PC-3 (cell line): Measurements from ENCODE around the gene TIMM44. TPM values are rescaled to one million over a fixed set of nuclear protein-coding genes. Genes with fewer than 3 reads are reported as not detected.

Source experiments
- ATAC-seq: fragments of 200-7000 bp; cut with Tn5 transposase; 2 replicates; pipeline ENCODE4 v1.9.1; 2020; ENCODE audit warnings: mild to moderate bottlenecking, moderate library complexity
- BruUV-seq: library from RNA; stranded (reverse); fragments of 400-500 nt; replicated peaks from 2 replicates; lab custom pipeline; 2021; lab: Mats Ljungman, UMichigan
- CTCF ChIA-PET: fragments of 300-600 bp; sonication (Branson Sonifier 250); formaldehyde crosslinking; loops from one replicate; lab custom pipeline; 2022; ENCODE audit warnings: antibody characterized with exemption; lab: Charles Lee
- POLR2A ChIA-PET: fragments of 300-600 bp; sonication (Branson Sonifier 250); formaldehyde crosslinking; loops from one replicate; lab custom pipeline; 2022; ENCODE audit warnings: antibody characterized with exemption; ENCODE audit not compliant: unreplicated experiment; lab: Charles Lee
- DNase-seq: peaks from one replicate; pipeline ENCODE4 v3.0.0-alpha.2; 2015
- H2AFZ ChIP-seq: fragments of 300-600 bp; sonication (generic); 2 replicates; pipeline ENCODE4 v1.6.0; 2016; ENCODE audit warnings: antibody characterized with exemption, low read length
- H3F3A ChIP-seq: fragments of 300-600 bp; sonication (generic); one replicate; pipeline ENCODE4 v1.6.0; 2017; ENCODE audit warnings: antibody characterized with exemption, low read length, control low read depth, mild to moderate bottlenecking; ENCODE audit not compliant: unreplicated experiment
- H3K27ac ChIP-seq: fragments of 300-600 bp; sonication (generic); 2 replicates; pipeline ENCODE4 v1.5.1; 2016; ENCODE audit warnings: mild to moderate bottlenecking, low read length
- H3K27me3 ChIP-seq: fragments of 300-600 bp; sonication (generic); 2 replicates; pipeline ENCODE4 v1.6.1; 2016; ENCODE audit warnings: low read length, mixed read lengths
- H3K36me3 ChIP-seq: fragments of 300-600 bp; sonication (generic); 2 replicates; pipeline ENCODE4 v1.6.1; 2016; ENCODE audit warnings: low read depth, mixed run types, low read length, mixed read lengths
- H3K4me1 ChIP-seq: fragments of 300-600 bp; sonication (generic); 2 replicates; pipeline ENCODE4 v1.5.1; 2016; ENCODE audit warnings: low read length; ENCODE audit not compliant: insufficient read depth
- H3K4me2 ChIP-seq: fragments of 300-600 bp; sonication (generic); 2 replicates; pipeline ENCODE4 v1.6.0; 2016; ENCODE audit warnings: low read length
- H3K4me3 ChIP-seq: fragments of 300-600 bp; sonication (generic); 2 replicates; pipeline ENCODE4 v1.5.1; 2016; ENCODE audit warnings: mild to moderate bottlenecking, low read length, mixed read lengths
- H3K79me2 ChIP-seq: fragments of 300-600 bp; sonication (generic); 2 replicates; pipeline ENCODE4 v1.6.1; 2017; ENCODE audit warnings: low read length, mixed read lengths
- H3K9ac ChIP-seq: fragments of 300-600 bp; sonication (generic); 2 replicates; pipeline ENCODE4 v1.6.0; 2016; ENCODE audit warnings: mild to moderate bottlenecking, low read length
- H3K9me2 ChIP-seq: fragments of 300-600 bp; sonication (generic); replicated peaks from 2 replicates; pipeline ENCODE4 v1.6.1; 2016; ENCODE audit warnings: mixed run types, low read length, mixed read lengths
- H3K9me3 ChIP-seq: fragments of 300-600 bp; sonication (generic); 2 replicates; pipeline ENCODE4 v1.6.1; 2016; ENCODE audit warnings: low read length, mixed read lengths
- H4K20me1 ChIP-seq: fragments of 300-600 bp; sonication (generic); 2 replicates; pipeline ENCODE4 v1.6.1; 2016; ENCODE audit warnings: low read length, mixed read lengths
- CTCF ChIP-seq: fragments of 300-600 bp; sonication (generic); conservative IDR thresholded peaks from 2 replicates; pipeline ENCODE4 v1.5.1; 2017; ENCODE audit warnings: antibody characterized with exemption, low read depth, mild to moderate bottlenecking, low read length
- EZH2 ChIP-seq: fragments of 300-600 bp; sonication (generic); IDR thresholded peaks from one replicate; pipeline ENCODE4 v1.6.1; 2017; ENCODE audit warnings: antibody characterized with exemption, mild to moderate bottlenecking, low read length; ENCODE audit not compliant: unreplicated experiment
- EZH2phosphoT487 ChIP-seq: fragments of 300-600 bp; sonication (generic); IDR thresholded peaks from 2 replicates; pipeline ENCODE4 v1.6.1; 2018; ENCODE audit warnings: mild to moderate bottlenecking, antibody characterized with exemption, low read length, borderline replicate concordance
- intact Hi-C: fragments of 100-400 bp; cut with micrococcal nuclease; formaldehyde crosslinking; loops from 2 replicates; pipeline ENCODE4 v1.9.0; 2023
- total RNA-seq: library from RNA; depleted of rRNA; stranded (reverse); fragments of >200 nt; gene quantifications from 2 replicates; pipeline ENCODE4 v1.2.3, GENCODE V29; 2014

The TIMM44 gene
- total RNA-seq, 1 experiment from 2014 or later, result 191 TPM

DNA sequence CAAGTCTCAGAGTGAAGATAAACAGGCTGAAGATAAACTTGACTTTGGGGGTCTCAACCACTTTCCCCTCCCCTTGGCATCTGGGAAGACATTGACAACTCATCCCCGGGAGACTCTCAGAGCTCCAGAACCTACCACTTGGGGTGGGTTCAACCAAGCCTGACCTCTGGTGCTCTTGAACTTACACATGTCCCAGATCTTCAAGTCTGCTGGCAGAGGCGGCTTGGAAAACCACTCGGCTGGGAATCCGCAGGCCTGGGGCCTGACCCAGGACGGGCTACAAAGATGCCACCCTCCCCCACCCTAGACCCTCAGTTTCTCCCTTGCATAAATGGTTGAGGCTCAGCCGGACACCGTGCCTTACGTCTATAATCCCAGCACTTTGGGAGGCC lies 54.6 kb downstream of the TIMM44 start:
- Histone ChIP-seq H3K9me2 (no peaks in the 10 kb centered on the region), H3K4me1 (peaks cover 17% of the 10 kb centered on the region), H3K36me3 (0 out of 2 replicates have a peak, but pooled peaks cover 2% of the 10 kb centered on the region), H3K4me2 (peak overlapping the region; percentile 95), H3K9me3 (no peaks in the 10 kb centered on the region), H3K27ac (peak overlapping the region; percentile 7; the same call in 1 of the 2 replicates), H4K20me1 (no peaks in the 10 kb centered on the region), H3F3A (no peaks in the 10 kb centered on the region), H3K27me3 (no peaks in the 10 kb centered on the region), H3K9ac (peak overlapping the region; percentile 90), H3K4me3 (peak overlapping the region; percentile 90), H2AFZ (peak overlapping the region; percentile 89), H3K79me2 (peaks cover 46% of the 10 kb centered on the region)
- CTCF ChIA-PET, result interaction anchor here (2.1 kb wide), 1 partner anchor 19 kb away, joined by 13 read pairs; no protein-coding TSS in a partner anchor
- peak; percentile 6; the same call in 1 of the 2 replicates for ATAC-seq
- DNase-seq, result no peak
- POLR2A ChIA-PET, result interaction anchor here (0.6 kb wide), 2 partner anchors 15 to 30 kb away, joined by 3 to 4 read pairs; partner anchors contain the start of gene MAP2K7
- TF ChIP-seq EZH2, result no peak
- no peak for TF ChIP-seq EZH2phosphoT487
- TF ChIP-seq CTCF, result no peak
- BruUV-seq, result TSS peak; percentile 84
- intact Hi-C loops, result loop anchor here (2.0 kb wide), 1 partner anchor 14 kb away; the partner anchor contains the start of gene MAP2K7

- CTCF ChIA-PET, result interaction anchor here (2.1 kb wide), 1 partner anchor 19 kb away, joined by 13 read pairs; no protein-coding TSS in a partner anchor
- Histone ChIP-seq H3K9me3 (no peaks in the 10 kb centered on the region), H3K4me1 (peaks cover 14% of the 10 kb centered on the region), H3K79me2 (peaks cover 42% of the 10 kb centered on the region), H3K4me2 (peak within 1 kb of the TSS; percentile 95), H3K4me3 (peak within 1 kb of the TSS; percentile 90), H3K36me3 (no peaks in the 10 kb centered on the region), H3K27ac (peak within 1 kb of the TSS; percentile 7; the same call in 1 of the 2 replicates), H3K27me3 (no peaks in the 10 kb centered on the region), H2AFZ (peak within 1 kb of the TSS; percentile 89), H3K9me2 (no peaks in the 10 kb centered on the region), H3K9ac (peak within 1 kb of the TSS; percentile 90), H3F3A (no peaks in the 10 kb centered on the region), H4K20me1 (no peaks in the 10 kb centered on the region)
- peak; percentile 95 for ATAC-seq
- no TSS peak for BruUV-seq
- TF ChIP-seq EZH2phosphoT487 (no peak), CTCF (no peak), EZH2 (no peak)
- intact Hi-C loops, result loop anchor here (2.0 kb wide), 1 partner anchor 15 kb away; the partner anchor contains the start of gene MAP2K7
- DNase-seq, result peak; percentile 87
- POLR2A ChIA-PET, result interaction anchor here (0.6 kb wide), 3 partner anchors 15 to 32 kb away, joined by 3 to 4 read pairs (median 3); partner anchors contain the start of gene MAP2K7
These were observed 55.2 kb downstream of the TIMM44 start, which contains the start of gene LRRC8E for GRCh38 chr19:7888145-7888825. LRRC8E (plus strand) TSS chr19:7888510; CDS start chr19:7895604, 7,094 bp downstream.
